ENCODE data around the gene PTPRN2.

The PTPRN2 gene

GRCh38 chr7:157710396-157710795 lies 877.2 kb downstream of the PTPRN2 start:
- Mint-ChIP-seq H3K27me3 (ENCODE audit: low read depth, poor library complexity) (peaks cover 51% of the 10 kb centered on the region), H3K27ac (no peak overlapping the region), H3K9me3 (no peaks in the 10 kb centered on the region), H3K4me3 (no peak overlapping the region), H3K36me3 (ENCODE audit: low read depth) (no peaks in the 10 kb centered on the region), H3K4me1 (peaks cover 4% of the 10 kb centered on the region)
- no peak for DNase-seq
- no peak for TF ChIP-seq CTCF (IDR thresholded peaks at IDR 0.05)

- Mint-ChIP-seq H3K27ac (peak overlapping the region; percentile 66), H3K4me3 (no peak overlapping the region), H3K27me3 (ENCODE audit: low read depth, poor library complexity) (peaks cover 52% of the 10 kb centered on the region), H3K4me1 (peaks cover 4% of the 10 kb centered on the region), H3K9me3 (no peaks in the 10 kb centered on the region), H3K36me3 (ENCODE audit: low read depth) (no peaks in the 10 kb centered on the region)
- no peak for TF ChIP-seq CTCF (IDR thresholded peaks at IDR 0.05)
- no peak for DNase-seq
Observed at GRCh38 chr7:157709531-157710251, 877.9 kb downstream of the PTPRN2 start.

- Mint-ChIP-seq H3K27me3 (ENCODE audit: low read depth, poor library complexity) (peaks cover 56% of the 10 kb centered on the region), H3K27ac (no peak overlapping the region)
Observed at GRCh38 chr7:157708919-157709295, 878.7 kb downstream of the PTPRN2 start.

GRCh38 chr7:157707983-157708918 lies 879.4 kb downstream of the PTPRN2 start:
- Mint-ChIP-seq H3K27ac (no peak overlapping the region), H3K36me3 (ENCODE audit: low read depth) (no peaks in the 10 kb centered on the region), H3K4me3 (no peak overlapping the region), H3K27me3 (ENCODE audit: low read depth, poor library complexity) (peaks cover 55% of the 10 kb centered on the region), H3K4me1 (peaks cover 4% of the 10 kb centered on the region), H3K9me3 (no peaks in the 10 kb centered on the region)
- TF ChIP-seq CTCF (IDR thresholded peaks at IDR 0.05), result no peak
- DNase-seq, result no peak

More at GRCh38 chr7:157708919-157709295, 878.7 kb downstream of the PTPRN2 start:
- Mint-ChIP-seq H3K9me3 (no peaks in the 10 kb centered on the region), H3K36me3 (ENCODE audit: low read depth) (no peaks in the 10 kb centered on the region), H3K4me1 (peaks cover 4% of the 10 kb centered on the region), H3K4me3 (no peak overlapping the region)
- DNase-seq, result no peak
- TF ChIP-seq CTCF (IDR thresholded peaks at IDR 0.05), result no peak

- H3K4me1 Mint-ChIP-seq, result peaks cover 7% of the 10 kb centered on the region
- no peaks in the 10 kb centered on the region for H3K36me3 Mint-ChIP-seq (ENCODE audit: low read depth)
- H3K27ac Mint-ChIP-seq, result no peak overlapping the region
- no peak overlapping the region for H3K4me3 Mint-ChIP-seq
- no peak for TF ChIP-seq CTCF (IDR thresholded peaks at IDR 0.05)
- H3K27me3 Mint-ChIP-seq (ENCODE audit: low read depth, poor library complexity), result peaks cover 69% of the 10 kb centered on the region
- DNase-seq, result no peak
- H3K9me3 Mint-ChIP-seq, result no peaks in the 10 kb centered on the region
Observed at GRCh38 chr7:157704365-157704764, 883.3 kb downstream of the PTPRN2 start.

Measured in nephron progenitor cell (in vitro differentiated cells).